HepG2 (cell line): ENCODE results near the gene CPLANE2. TPM values are rescaled to one million over a fixed set of nuclear protein-coding genes. Genes with fewer than 3 reads are reported as not detected.
A peak's percentile ranks its signal among the peaks of the same experiment; 100 is the strongest.

ENCODE experiments used
- CENPT ChIP-seq: sonication (generic); formaldehyde crosslinking; IDR thresholded peaks from 2 replicates; pipeline ENCODE4 v1.8.0; 2022; ENCODE audit warnings: low read depth, mild to moderate bottlenecking, moderate library complexity, missing genetic modification reagents
- CHCHD3 ChIP-seq: sonication (generic); formaldehyde crosslinking; IDR thresholded peaks from 2 replicates; pipeline ENCODE4 v1.8.0; 2022; ENCODE audit warnings: mild to moderate bottlenecking, missing genetic modification reagents, moderate library complexity
- DRAP1 ChIP-seq: IDR thresholded peaks from 2 replicates; pipeline ENCODE4 v1.6.1; 2016; ENCODE audit warnings: missing genetic modification reagents, missing compliant biosample characterization
- FOXA3 ChIP-seq: IDR thresholded peaks from 2 replicates; pipeline ENCODE4 v1.6.1; 2016; ENCODE audit warnings: missing genetic modification reagents, missing compliant biosample characterization
- IRX3 ChIP-seq: sonication (generic); formaldehyde crosslinking; IDR thresholded peaks from 2 replicates; pipeline ENCODE4 v1.8.1; 2023; ENCODE audit warnings: mild to moderate bottlenecking, low read depth, missing genetic modification reagents, borderline replicate concordance
- KDM1A ChIP-seq: IDR thresholded peaks from 2 replicates; pipeline ENCODE4 v1.6.1; 2016; ENCODE audit warnings: missing compliant biosample characterization
- KLF13 ChIP-seq: sonication (generic); formaldehyde crosslinking; IDR thresholded peaks from 2 replicates; pipeline ENCODE4 v1.4.0; 2020; ENCODE audit warnings: mild to moderate bottlenecking, missing genetic modification reagents
- KLF15 ChIP-seq: sonication (generic); formaldehyde crosslinking; IDR thresholded peaks from 2 replicates; pipeline ENCODE4 v1.8.1; 2023; ENCODE audit warnings: borderline replicate concordance, mild to moderate bottlenecking, inconsistent platforms, missing genetic modification reagents, mixed read lengths
- MED1 ChIP-seq: sonication (generic); formaldehyde crosslinking; IDR thresholded peaks from 2 replicates; pipeline ENCODE4 v1.4.0; 2020; ENCODE audit warnings: missing genetic modification reagents
- MTF2 ChIP-seq: sonication (generic); formaldehyde crosslinking; IDR thresholded peaks from 2 replicates; pipeline ENCODE4 v1.5.0; 2020; ENCODE audit warnings: missing genetic modification reagents, borderline replicate concordance
- PBX3 ChIP-seq: sonication (generic); formaldehyde crosslinking; IDR thresholded peaks from 2 replicates; pipeline ENCODE4 v1.8.1; 2023; ENCODE audit warnings: missing genetic modification reagents, inconsistent platforms, borderline replicate concordance
- POGZ ChIP-seq: sonication (generic); formaldehyde crosslinking; IDR thresholded peaks from 2 replicates; pipeline ENCODE4 v1.4.0; 2020; ENCODE audit warnings: mild to moderate bottlenecking, missing genetic modification reagents
- PRDM15 ChIP-seq: sonication (generic); formaldehyde crosslinking; IDR thresholded peaks from 2 replicates; pipeline ENCODE4 v1.4.0; 2020; ENCODE audit warnings: missing genetic modification reagents
- SALL2 ChIP-seq: sonication (generic); formaldehyde crosslinking; IDR thresholded peaks from 2 replicates; pipeline ENCODE4 v1.8.1; 2023; ENCODE audit warnings: mild to moderate bottlenecking, missing genetic modification reagents, inconsistent platforms
- ZNF160 ChIP-seq: sonication (generic); formaldehyde crosslinking; IDR thresholded peaks from 2 replicates; pipeline ENCODE4 v1.8.0; 2022; ENCODE audit warnings: mild to moderate bottlenecking, inconsistent platforms, missing genetic modification reagents
- ZNF24 ChIP-seq: fragments of 450-650 bp; IDR thresholded peaks from 2 replicates; pipeline ENCODE4 v1.6.1; 2017; ENCODE audit warnings: antibody characterized with exemption, mild to moderate bottlenecking
- ZNF430 ChIP-seq: sonication (generic); formaldehyde crosslinking; IDR thresholded peaks from 2 replicates; pipeline ENCODE4 v1.9.0; 2021; ENCODE audit warnings: mild to moderate bottlenecking, missing genetic modification reagents
- ZNF451 ChIP-seq: sonication (generic); formaldehyde crosslinking; IDR thresholded peaks from 2 replicates; pipeline ENCODE4 v1.5.0; 2020; ENCODE audit warnings: mild to moderate bottlenecking, missing genetic modification reagents
- ZNF460 ChIP-seq: sonication (generic); formaldehyde crosslinking; IDR thresholded peaks from 2 replicates; pipeline ENCODE4 v1.5.1; 2020; ENCODE audit warnings: missing genetic modification reagents, mild to moderate bottlenecking, borderline replicate concordance
- ZNF567 ChIP-seq: sonication (generic); formaldehyde crosslinking; IDR thresholded peaks from 2 replicates; pipeline ENCODE4 v1.8.1; 2023; ENCODE audit warnings: mild to moderate bottlenecking, missing genetic modification reagents, borderline replicate concordance
- ZNF737 ChIP-seq: sonication (generic); formaldehyde crosslinking; IDR thresholded peaks from 2 replicates; pipeline ENCODE4 v1.5.0; 2020; ENCODE audit warnings: missing genetic modification reagents, mild to moderate bottlenecking, borderline replicate concordance
- ZNF790 ChIP-seq: sonication (generic); formaldehyde crosslinking; IDR thresholded peaks from 2 replicates; pipeline ENCODE4 v1.8.0; 2022; ENCODE audit warnings: missing genetic modification reagents, mild to moderate bottlenecking, borderline replicate concordance
- polyA plus RNA-seq, 8 experiments: library from polyadenylated mRNA; depleted of rRNA in 3 of 8; stranded (reverse) in 7 of 8; unstranded in 1 of 8; fragments of >200 nt; fragmentation: Illumina TruSeq in 4 of 8; extraction: Trizol in 4 of 8; gene quantifications; 2 replicates each; pipeline versions ENCODE4 v1.2.1 to v1.2.3, GENCODE V29; 2011 to 2016; ENCODE audit warnings: low read depth in 4 of 8, missing spikeins in 1 of 8, mixed read lengths in 1 of 8; ENCODE audit not compliant: insufficient read depth in 1 of 8
- total RNA-seq, 5 experiments: library from RNA; depleted of rRNA; stranded (reverse); fragments of >200 nt; fragmentation: Illumina TruSeq; extraction: Trizol; gene quantifications; 2 replicates each; pipeline ENCODE4 v1.2.3, GENCODE V29; 2016; ENCODE audit warnings: low read depth in 1 of 5

Gene CPLANE2
- total and polyA plus RNA-seq, 2 of the 13 experiments (the other 11 are each of a cell fraction or from before 2014, with no cell fraction given), result 0.29 to 1.6 TPM

GRCh38 chr1:16236511-16237342, at the start of gene CPLANE2 (continued):
- TF ChIP-seq CHCHD3 (CRISPR knock-in tag) (no peak), SALL2 (CRISPR knock-in tag) (no peak), FOXA3 (peak; percentile 26; the same call in 1 of the 2 replicates), ZNF737 (no peak), PRDM15 (no peak), KDM1A (no peak), ZNF460 (CRISPR knock-in tag) (no peak), KLF13 (CRISPR knock-in tag) (no peak), KLF15 (no peak), IRX3 (no peak), CENPT (CRISPR knock-in tag) (no peak), PBX3 (CRISPR knock-in tag) (no peak), MTF2 (CRISPR knock-in tag) (peak; percentile 80; the same call in 1 of the 2 replicates), ZNF451 (CRISPR knock-in tag) (no peak), MED1 (no peak), POGZ (no peak), ZNF24 (no peak), ZNF567 (CRISPR knock-in tag) (0 out of 2 replicates have a peak, but pooled peaks have one; percentile 37), ZNF430 (CRISPR knock-in tag) (no peak; the same call in 1 of the 2 replicates), DRAP1 (no peak), ZNF790 (CRISPR knock-in tag) (no peak), ZNF160 (CRISPR knock-in tag) (no peak)
